ENCODE measurements around the gene MYO15B.

DNA sequence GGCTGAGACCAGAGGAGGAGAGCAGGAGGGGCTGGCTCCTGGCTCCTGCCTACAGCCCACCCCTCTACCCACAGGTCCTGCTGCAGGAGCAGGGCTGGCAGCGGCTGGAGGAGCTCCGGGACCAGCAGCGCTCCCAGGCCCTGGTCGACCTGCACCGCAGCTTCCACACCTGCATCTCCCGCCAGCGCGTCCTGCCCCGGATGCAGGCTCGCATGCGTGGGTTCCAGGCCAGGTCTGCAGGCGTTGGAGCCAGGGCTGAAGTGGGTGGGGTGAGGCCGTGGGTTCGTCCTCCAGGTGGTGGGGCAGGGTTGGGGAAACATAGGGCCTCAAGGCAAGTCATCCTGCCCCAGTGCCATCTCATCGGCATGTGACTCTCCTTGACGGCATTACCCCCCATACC, 18.2 kb downstream of the MYO15B start:
- no peak for TF ChIP-seq EZH2phosphoT487 (IDR thresholded peaks at IDR 0.05; ENCODE audit: insufficient read depth, low read depth)
- TF ChIP-seq EZH2 (IDR thresholded peaks at IDR 0.05; ENCODE audit: insufficient read depth, poor library complexity, severe bottlenecking): no peak
